ENCODE results near the gene SLC5A5.

SLC5A5 gene

DNA sequence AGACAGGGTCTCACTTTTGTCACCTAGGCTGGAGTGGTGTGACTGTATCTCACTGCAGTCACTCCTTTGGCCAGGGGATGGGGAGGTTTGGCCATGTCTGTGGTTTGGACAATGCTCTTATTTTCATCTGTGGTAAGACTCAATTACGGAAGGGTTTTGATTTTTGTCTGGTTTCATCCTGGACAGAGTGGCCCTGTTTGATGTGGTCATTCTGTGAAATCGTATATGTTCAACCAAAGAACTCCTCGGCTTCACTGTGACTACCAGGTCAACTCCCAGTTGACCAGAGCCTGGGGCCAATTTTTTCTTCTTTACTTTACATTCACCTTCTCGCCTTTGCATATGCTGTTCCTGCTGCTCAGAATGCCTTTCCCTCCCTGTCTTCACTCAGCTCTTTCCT is 54.3 kb downstream of the SLC5A5 start:
- no peak for DNase-seq

DNA sequence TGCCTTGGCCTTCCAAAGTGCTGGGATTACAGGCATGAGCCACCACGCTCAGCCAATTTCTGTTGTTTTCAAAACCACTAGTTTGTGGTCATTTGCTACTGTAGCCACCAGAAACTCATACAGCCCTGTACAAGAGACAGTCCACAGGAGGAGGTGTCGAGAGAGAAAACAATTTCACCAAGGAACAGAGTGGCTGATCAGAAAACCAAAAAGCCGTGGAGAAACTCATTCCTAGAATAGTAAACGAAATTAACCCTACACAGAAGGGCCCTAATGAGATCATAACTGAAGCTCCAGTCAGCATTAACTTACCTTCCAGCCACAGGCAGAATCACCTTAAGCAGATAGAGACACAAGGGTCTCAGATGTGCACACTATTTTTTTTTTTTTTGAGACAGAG is 57.3 kb downstream of the SLC5A5 start:
- DNase-seq = no peak

DNA sequence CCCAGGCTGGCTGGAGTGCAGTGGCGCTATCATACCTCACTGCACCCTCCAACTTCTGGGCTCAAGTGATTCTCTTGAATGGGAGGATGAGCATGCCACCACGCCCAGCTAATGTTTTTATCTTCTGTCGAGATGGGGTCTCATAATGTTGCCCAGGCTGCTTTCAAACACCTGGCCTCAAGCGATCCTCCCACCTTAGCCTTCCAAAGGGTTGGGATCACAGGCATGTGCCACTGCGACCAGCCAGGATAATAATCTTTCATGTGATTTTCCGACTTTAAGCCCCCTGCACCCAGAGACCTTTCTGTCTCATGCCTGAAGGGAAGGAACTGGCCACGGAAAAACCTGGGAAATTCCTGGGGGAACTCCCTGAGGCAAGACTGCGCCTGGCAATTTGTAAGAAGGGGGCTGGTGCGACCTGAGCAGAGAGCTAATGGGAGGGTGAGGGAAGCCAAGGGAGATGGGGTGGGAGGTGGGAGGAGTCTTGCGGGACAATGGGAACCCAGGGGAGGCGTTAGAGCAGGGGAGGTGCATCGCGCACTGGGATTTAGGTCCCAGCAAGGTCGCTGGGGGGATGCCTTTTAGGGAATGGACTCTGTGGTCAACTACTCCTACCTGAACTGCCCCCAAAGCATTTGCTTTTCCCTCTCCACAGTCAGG is 59.9 kb downstream of the SLC5A5 start:
- DNase-seq = peak; percentile 13

DNA sequence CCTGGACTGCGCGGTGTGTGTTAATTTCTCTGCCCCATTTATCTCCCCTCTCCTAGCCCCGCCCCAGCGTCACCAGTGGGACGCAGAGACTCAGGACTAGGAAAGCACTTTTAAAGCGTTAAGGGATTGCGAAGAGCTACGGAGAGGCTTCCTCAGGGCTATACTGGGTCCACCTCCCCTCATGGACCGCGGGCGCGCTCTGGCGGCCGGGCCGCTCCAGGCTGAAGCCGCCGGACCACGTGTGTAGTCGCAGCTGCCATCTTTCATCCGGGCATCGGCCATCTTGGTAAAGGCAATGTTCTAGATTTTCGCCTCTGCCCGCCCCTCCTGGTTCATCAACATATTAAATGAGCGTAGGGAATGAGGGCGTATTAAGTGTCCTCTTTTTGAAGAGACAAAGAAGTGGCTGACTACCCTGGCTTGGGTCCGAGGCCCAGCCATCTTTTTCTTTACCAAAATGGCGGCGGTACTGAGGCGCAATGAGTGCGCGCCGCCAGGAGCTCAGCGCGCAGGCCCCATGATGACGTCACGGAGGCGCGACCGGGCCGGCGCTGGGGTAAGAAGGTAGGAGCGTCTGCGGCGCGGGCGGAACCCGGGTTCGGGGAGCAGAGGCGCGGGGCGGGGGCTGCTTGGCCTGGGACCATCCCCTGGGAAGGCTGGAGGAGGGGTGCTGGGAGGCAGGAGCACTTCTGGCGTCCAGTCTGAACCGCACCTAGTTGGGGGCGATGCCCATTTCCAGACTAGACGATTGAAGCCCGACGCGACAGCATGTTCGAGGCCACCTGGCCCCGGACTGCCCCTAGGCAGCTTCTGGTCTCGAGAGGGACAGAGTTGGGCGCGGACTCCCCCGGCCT is 61.0 kb downstream of the SLC5A5 start, which contains the start of gene CCDC124:
TSS of gene CCDC124 (plus strand) at position 531 of the 854 bp plus-strand sequence. CDS start 3,406 bp downstream, outside the sequence.
- peak; percentile 97 for DNase-seq

DNA sequence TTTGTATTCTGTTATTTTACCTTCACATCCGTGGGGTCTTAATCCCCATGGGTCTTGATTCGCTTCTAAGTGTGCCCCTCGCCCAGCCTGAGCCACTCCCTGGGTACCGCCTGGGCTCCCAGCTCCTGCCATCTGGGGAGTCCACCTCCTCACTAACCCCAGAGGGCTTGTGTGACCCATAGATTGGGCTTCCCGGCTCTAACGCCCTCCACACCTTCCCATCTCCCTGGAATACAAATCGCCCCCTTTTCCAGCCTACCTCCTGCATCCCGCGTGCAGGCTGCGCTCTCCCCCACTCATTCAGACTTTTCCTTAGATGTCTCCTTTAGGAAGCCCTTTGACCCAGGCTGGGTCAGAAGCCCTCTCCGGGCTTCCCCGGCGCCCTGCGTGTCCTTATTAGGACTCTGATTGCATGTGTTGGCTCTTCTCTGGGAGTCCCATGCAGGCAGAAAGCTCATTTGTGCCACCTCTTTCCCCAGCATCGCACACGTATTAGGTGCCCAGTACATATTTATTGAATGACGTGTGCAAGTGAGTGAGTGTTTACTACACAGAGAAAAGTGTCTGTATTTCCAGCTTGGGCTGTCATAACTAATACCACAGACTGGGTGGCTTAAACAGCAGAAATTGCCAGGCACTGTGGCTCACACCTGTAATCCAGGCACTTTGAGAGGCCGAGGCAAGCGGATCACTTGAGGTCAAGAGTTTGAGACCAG is 61.8 kb downstream of the SLC5A5 start:
- no peak for DNase-seq

DNA sequence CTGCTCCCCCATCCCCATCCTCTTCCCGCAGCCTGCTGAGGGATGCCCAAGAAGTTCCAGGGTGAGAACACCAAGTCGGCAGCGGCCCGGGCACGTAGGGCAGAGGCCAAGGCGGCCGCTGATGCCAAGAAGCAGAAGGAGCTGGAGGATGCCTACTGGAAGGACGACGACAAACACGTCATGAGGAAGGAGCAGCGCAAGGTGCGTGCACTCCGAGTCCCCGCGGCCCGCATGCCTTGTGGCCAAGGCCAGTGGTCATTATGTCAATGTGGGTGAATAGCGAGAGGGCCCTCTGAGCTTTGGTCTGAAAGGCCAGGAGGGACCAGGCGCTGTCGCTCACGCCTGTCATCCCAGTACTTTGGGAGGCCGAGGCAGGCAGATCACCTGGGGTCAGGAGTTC is 64.6 kb downstream of the SLC5A5 start:
- no peak for DNase-seq

DNA sequence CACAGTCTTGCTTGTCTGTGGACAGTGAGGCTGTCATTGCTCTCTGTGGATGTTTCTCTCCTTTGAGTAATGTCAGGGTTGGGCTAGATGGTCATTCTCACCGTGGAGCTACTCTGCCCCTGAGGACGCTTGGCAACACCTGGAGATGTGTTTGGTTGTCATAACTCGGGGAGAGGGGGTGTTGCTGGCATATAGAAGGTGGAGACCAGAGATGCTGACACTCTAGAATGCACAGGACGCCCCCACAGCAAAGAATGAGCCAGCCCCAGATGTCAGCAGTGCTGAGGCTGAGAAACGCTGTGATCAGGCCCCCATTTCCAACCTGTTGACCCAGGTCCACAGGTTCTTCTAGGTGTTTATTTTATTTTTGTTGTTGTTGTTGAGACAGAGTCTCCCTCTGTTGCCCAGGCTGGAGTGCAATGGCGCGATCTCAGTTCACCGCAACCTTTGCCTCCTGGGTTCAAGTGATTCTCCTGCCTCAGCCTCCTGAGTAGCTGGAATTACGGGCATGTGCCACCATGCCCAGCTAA is 65.7 kb downstream of the SLC5A5 start:
- no peak for DNase-seq

DNA sequence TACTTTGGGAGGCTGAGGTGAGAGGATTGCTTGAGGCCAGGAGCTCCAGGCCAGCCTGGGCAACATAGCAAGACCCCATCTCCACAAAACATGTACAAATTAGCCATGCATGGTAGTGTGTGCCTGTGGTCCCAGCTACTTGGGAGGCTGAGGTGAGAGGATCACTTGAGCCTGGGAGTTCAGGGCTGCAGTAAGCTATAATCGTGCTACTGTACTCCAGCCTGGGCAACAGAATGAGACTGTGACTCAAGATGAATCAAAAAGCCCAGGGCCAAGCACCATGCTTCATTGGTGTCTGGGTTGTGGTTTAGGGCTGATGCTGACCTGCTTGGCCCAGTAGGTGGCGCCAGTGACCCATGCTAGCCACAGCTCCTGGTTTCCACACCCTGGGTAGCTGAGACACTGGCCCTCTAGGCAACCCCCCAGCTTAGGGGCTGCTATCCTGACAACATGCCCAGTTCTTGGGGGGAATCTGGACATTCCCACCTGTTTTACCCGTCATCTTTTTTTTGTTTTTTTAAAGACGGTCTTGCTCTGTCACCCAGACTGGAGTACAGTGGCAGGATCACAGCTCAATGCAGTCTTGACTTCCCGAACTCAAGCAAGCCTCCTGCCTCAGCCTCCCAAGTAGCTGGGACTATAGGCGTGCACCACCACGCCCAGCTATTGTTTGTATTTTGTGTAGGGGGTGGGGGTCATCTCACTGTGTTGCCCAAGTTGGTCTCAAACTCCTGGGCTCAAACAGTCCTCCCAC is 66.5 kb downstream of the SLC5A5 start:
- DNase-seq = peak; percentile 88

DNA sequence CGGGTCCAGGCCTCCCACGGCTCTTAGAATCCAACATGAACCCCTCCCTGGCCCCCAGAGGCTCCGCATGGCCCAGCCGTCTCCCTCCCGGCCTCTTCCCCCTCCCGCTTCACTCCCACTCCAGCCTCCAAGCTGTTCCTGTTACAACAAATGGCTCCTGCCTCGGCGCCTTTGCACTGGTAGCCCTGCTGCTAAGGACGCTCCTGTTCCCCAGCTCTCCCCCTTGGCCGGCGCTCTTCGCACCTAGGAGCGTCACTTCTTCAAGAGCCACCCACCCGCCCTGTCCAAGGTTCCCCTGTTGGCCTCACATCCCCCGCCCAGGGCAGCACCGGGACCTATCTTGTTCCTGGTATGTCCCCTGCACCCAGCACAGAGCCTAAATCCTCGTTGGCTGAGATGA is 70.4 kb downstream of the SLC5A5 start:
- no peak for DNase-seq

DNA sequence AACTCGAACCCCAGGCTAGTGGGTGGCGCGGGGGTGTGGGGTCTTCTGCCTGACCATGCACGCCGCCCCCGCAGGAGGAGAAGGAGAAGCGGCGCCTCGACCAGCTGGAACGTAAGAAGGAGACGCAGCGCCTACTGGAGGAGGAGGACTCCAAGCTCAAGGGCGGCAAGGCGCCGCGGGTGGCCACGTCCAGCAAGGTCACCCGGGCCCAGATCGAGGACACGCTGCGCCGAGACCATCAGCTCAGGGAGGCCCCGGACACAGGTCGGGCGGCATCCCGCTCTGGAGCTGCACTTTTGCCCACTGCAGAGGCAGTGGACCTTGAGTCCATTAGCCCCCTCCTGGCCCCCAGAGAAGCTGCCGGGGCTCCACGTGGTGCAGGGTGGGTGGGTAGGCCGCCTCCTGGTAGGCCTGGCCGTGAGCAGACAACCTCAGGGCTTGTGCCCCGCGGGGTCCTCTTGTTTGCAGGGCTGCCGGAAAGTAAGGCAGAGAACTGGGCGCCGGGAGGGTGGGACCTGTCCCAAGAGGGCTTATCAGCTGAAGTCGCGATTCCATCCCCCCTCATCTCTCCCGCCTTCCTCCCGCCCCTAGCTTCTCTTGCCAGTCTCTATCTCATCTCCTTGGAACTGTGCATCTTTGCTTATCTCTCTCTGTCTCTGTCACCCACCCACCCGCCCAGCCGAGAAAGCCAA is 71.0 kb downstream of the SLC5A5 start:
- DNase-seq = peak; percentile 81

DNA sequence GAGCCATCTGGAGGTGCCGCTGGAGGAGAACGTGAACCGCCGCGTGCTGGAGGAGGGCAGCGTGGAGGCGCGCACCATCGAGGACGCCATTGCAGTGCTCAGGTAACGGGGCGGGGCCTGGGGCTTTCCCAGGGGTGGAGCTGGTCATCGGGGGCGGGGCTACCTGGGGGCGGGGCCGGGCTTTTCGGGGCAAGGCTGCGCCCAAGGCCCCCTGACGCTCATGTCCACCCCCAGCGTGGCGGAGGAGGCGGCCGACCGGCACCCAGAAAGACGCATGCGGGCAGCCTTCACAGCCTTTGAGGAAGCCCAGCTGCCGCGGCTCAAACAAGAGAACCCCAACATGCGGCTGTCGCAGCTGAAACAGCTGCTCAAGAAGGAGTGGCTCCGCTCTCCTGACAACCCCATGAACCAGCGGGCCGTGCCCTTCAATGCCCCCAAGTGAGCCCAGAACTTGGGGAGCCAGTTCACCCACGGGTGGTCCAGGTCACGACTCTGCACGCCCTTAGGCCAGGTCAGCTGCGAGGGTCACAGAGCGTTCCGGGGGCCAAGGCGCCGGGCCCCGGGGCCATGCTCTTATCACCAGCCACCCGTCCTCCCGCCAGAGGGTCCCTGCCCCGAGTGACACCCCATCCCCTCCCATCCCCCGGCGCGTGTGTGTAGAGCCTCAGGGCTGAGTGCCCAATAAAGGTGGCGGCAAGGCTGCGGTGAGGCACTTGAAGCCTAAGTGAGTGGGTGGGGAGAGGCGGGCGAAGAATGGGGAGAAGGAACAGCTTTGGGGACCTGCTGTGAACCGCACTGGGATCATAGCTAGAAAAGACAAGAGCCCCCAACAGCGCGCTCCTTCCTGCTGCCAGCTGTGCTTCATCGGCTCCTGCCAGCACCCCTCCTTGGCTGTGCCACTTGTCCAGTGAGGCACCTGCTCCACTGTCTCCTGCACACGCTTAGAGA is 71.8 kb downstream of the SLC5A5 start:
- DNase-seq = no peak

DNA sequence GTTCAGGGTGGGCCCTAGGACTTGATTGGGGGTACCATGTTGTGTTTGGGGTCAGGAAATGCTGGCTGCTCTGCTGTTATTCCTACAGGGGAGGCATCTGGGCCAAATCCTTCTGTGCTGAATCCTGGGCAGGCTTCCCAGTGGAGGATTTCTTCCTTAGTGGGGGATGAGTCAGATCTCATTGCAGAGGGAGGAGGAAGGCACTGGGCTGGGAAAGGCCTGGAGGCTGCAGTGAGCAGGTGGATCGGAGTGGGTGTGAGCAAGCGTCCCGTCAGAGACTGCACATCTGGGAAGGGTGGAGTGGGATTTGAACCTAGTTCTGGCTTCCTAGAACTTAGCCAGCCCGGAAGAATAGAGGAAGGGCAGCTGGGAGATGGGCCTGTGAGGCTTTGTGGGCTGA is 72.6 kb downstream of the SLC5A5 start:
- DNase-seq = no peak

Measured in hematopoietic multipotent progenitor cell treated with erythropoietin and hydrocortisone succinate and interleukin-3 and kit ligand, for 4 days (in vitro differentiated cells).